GM12874 (cell line): ENCODE measurements around the gene CDCA8.

ENCODE experiments used
- TF ChIP-seq, protein P1 (sequence below): IDR thresholded peaks from 2 replicates; pipeline ENCODE4 v1.5.1; 2011; ENCODE audit warnings: low read depth, mild to moderate bottlenecking, control low read depth, low read length, moderate library complexity; ENCODE audit not compliant: insufficient read depth

The CDCA8 gene

DNA sequence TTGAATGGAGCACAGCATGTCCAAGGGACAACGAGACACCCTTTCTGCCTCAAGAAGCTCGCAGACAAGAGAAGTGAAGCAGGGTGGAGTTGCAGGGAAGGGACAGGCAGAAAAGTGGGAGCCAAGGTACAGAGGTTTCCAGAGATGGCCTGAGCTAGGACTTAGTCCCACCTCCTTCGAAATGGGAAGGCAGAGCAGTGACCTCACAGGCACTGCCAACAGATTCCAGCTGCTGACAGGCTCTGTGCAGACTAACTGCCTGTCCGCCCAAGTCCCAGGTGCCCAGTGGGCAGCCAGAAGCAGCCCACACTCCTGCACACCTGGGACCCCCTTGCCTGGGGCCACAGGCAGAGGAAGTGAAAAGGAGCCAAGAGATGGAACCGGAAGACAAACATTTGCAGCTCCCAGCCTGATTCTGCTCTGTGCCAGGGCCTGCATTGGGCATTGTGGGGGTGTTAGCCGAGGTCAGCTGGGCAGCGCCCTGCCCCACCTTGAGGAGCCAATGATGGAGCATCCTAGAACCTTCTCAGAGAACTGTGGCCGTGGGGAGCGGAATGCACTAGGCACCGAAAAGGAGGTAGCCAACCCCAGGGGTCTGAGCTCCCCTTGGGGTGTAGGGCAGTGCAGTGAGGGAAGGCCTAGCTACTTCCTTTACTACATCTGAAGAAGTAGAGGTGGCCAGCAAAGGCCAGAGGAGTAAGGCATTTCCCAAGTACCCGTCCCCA is 30.1 kb upstream of the CDCA8 start:
- TF ChIP-seq, protein P1, sequence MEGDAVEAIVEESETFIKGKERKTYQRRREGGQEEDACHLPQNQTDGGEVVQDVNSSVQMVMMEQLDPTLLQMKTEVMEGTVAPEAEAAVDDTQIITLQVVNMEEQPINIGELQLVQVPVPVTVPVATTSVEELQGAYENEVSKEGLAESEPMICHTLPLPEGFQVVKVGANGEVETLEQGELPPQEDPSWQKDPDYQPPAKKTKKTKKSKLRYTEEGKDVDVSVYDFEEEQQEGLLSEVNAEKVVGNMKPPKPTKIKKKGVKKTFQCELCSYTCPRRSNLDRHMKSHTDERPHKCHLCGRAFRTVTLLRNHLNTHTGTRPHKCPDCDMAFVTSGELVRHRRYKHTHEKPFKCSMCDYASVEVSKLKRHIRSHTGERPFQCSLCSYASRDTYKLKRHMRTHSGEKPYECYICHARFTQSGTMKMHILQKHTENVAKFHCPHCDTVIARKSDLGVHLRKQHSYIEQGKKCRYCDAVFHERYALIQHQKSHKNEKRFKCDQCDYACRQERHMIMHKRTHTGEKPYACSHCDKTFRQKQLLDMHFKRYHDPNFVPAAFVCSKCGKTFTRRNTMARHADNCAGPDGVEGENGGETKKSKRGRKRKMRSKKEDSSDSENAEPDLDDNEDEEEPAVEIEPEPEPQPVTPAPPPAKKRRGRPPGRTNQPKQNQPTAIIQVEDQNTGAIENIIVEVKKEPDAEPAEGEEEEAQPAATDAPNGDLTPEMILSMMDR: no peak

DNA sequence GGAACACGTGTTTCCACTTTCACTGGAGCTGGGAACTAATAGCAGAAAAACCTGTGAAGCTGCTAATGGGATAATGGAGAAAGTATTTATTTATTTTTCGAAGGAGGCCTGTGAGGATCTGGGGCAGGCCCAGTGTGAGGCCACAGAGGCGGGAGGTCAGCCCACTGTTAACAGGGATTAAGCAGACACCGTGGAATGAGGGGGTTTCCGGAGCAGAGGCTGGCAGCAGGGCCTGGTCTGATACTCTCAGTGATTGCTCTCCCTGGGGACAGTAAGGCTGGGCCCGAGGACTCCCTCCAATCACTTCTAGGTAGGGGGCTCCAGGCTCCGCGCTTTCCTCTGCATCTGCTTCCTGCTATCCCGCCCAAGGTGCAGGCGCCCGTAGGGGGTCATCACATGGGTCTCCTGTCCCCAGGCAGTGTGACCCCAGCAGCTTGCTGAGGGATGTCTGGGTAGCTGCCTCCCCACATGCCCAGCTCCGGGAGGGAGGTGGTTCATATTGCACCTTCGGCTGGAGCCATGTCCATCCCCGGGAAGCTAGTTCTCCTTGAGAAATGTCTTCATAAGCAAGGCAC is 28.8 kb upstream of the CDCA8 start:
- TF ChIP-seq, protein P1: no peak

DNA sequence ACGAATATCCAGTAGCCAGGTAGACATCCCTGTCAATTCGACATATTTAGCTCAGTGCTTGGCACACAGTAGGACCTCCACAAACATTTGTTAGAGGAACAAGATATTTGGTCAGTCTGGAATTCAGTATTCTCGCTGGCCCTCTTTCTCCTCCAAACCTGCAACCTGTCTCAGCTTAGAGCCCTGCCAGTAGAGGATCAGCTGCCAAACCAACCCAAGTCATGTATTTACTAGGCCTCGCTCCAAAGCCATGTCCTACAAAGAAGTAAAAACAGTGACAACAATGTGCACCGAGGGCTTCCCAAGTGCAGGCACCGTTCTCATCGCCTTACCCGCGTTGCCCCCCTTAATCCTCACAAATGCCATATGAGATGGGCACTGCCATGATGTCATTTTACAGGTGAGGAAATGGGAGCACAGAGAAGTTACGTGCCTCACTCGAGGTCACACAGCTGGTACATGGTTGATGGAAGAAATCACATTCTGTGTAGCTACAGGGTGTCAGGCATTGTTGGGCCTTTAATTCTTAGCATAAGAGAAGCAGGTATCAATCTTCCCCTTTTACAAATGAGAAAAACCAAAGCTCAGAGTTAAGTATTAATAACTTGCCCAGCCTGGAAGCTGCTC is 26.0 kb upstream of the CDCA8 start:
- TF ChIP-seq, protein P1: no peak

DNA sequence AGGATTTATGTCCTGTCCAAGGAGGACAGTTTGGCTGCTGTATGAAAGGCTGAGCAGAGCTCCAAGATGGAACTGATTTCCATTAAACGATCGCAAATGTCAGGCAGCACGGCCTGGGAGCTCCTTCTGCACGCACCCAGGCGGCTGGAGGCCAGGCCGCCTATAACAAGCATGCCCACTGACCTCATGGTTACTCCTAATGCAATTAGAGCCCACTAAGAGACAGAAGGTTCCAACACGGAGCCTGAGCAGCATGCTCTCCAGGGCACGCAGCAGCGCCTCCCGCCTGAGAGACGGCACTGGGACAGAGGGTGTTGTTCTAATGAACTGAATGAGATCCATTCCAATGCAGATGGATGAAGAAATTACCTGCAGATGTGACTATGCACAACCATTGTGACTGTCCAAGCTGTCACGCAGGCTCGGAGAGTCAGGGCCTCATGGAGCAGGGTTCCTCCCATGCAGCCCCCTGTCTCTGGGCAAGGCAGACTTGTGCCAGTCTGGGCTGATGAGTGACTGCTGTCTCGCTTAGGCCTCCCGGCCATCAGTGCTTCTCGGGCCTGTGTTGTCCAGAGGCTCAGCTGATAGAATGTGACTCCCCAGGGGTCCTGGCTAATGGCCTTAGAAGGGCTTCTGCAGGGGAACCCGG is 25.2 kb upstream of the CDCA8 start:
- TF ChIP-seq, protein P1: no peak

DNA sequence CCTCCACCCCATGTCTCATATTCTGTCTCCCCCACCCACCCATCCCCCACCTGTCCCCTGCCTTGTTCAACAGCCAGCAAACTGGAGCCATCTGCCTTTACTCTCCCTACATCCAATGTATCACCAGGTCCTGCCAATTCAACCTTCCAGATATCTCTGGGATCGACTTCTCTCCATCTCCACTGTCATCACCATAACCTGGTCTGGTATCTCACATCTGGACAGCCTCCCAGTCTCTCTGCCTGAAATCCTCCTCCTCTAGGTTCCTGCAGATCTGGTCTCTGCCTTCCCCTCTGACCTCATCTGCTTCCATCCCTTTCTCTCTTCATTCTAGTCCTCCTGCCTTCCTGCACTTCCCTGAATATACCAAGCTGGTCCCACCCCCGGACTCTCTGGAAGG is 22.2 kb upstream of the CDCA8 start:
- TF ChIP-seq, protein P1: no peak

DNA sequence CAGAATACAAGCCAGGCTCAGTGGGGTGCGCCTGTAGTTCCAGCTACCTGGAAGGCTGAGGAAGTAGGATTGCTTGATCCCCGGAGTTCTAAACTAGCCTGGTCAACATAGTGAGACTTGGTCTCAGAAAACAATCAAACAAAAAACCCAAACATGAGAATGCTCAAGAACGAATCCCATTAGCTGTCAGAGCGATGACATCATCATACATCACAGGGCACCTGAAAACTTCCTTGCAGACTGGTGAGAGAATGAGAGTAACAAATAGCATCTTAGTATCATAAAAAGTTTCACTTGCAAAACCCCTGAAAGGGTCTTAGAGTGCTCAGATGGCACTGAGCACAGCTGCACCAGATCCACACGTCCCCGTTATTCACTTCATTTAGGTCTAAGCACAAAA is 21.1 kb upstream of the CDCA8 start:
- TF ChIP-seq, protein P1: no peak

DNA sequence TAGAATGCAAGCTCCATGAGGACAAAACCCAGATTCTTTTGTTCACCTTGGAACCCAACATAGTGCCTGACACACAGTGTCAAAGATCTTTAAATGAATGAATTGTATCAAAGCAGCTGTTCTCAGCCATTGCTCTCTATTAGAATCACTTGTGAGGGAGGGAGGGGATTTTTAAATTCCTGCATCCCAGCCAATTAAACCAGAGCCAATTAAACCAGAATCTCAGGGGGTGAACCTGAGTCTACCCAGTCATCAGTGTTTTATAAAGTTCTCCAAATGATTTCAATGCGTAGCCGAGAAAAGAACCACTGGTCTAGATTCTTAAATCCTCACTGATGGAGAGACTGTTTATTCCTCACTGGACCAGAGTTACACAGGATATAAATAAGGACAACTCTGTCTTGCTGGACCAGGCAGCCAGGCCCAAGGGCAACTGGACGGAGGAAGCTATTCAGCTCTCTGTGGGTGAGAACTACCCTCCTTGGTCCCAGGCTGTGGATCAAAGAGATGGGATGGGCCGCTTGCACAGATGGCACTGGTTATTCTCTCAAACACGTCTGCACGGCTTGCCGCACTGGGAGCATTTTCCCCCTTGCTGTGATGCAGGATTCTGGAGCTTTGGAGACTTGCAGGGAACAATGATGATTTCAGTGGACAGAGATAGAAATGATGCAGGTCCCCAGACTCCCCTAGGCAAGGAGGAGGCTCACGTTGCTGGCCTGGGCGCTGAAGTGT is 20.0 kb upstream of the CDCA8 start:
- TF ChIP-seq, protein P1: no peak
